AG09309 (cell line): ENCODE measurements around the gene MTA3.
"Not testable (repeated sequence)": the region's sequence is repeated elsewhere in the genome, so short reads cannot be mapped to it uniquely, and the experiment has no call there.

Experiments used
- DNase-seq: peaks from one replicate; pipeline ENCODE4 v3.0.0-alpha.2; 2010; ENCODE audit warnings: low read depth
- H3K4me3 ChIP-seq: 2 replicates; pipeline ENCODE4 v1.5.1; 2011; ENCODE audit warnings: mild to moderate bottlenecking, low read depth, low read length, moderate library complexity; ENCODE audit not compliant: control insufficient read depth
- TF ChIP-seq, protein P1 (sequence below): IDR thresholded peaks from 2 replicates; pipeline ENCODE4 v1.5.1; 2011; ENCODE audit warnings: mild to moderate bottlenecking, low read depth, low read length, inconsistent platforms; ENCODE audit not compliant: insufficient read depth, control insufficient read depth; ENCODE audit errors: missing control alignments

Gene MTA3

DNA sequence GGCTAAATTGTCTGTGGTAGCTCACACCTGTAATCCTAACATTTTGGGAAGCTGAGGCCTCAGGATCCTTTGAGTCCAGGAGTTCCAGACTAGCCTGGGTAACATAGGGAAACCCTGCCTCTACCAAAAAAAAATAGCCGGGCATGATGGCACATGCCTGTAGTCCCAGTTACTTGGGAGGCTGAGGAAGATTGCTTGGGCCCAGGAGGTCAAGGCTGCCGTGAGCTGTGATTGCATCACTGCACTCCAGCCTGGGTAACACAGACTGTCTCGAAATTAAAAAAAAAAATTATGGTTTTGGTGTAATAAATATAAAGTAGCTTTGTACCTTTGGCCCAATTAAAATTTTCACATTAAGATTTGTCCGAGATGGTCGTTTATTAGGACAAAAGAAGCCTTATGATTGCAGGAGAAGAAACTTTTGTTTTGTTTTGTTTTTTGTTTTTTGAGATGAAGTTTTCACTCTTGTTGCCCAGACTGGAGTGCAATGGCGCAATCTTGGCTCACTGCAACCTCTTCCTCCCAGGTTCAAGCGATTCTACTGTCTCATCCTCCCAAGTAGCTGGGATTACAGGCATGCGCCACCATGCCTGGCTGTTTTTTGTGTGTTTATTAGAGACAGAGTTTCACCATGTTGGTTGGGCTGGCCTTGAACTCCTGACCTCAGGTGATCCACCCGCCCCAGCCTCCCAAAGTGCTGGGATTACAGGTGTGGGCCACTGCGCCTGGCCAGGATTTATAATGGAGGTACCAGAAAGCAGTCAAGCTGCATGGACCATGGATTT, 4.1 kb downstream of the MTA3 start:
- H3K4me3 ChIP-seq = no peak overlapping the region
- TF ChIP-seq, protein P1, sequence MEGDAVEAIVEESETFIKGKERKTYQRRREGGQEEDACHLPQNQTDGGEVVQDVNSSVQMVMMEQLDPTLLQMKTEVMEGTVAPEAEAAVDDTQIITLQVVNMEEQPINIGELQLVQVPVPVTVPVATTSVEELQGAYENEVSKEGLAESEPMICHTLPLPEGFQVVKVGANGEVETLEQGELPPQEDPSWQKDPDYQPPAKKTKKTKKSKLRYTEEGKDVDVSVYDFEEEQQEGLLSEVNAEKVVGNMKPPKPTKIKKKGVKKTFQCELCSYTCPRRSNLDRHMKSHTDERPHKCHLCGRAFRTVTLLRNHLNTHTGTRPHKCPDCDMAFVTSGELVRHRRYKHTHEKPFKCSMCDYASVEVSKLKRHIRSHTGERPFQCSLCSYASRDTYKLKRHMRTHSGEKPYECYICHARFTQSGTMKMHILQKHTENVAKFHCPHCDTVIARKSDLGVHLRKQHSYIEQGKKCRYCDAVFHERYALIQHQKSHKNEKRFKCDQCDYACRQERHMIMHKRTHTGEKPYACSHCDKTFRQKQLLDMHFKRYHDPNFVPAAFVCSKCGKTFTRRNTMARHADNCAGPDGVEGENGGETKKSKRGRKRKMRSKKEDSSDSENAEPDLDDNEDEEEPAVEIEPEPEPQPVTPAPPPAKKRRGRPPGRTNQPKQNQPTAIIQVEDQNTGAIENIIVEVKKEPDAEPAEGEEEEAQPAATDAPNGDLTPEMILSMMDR = no peak
- DNase-seq = no peak

DNA sequence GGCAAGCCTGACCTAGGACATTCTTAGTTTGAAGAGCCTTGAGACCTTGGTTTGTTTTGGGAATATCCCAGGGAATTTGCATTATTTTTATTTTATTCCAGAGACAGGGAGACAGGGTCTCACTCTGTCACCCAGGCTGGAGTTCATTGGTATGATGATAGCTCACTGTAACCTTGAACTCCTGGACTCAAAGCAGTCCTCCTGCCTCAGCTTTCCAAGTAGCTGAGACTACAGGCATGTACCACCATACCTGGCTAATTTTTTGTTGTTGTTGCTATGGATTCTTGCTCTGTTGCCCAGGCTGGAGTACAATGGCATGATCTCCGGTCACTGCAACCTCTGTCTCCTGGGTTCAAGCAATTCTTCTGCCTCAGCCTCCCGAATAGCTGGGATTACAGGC, 4.8 kb downstream of the MTA3 start:
- H3K4me3 ChIP-seq = no peak overlapping the region
- no peak for DNase-seq
- TF ChIP-seq, protein P1 = no peak

DNA sequence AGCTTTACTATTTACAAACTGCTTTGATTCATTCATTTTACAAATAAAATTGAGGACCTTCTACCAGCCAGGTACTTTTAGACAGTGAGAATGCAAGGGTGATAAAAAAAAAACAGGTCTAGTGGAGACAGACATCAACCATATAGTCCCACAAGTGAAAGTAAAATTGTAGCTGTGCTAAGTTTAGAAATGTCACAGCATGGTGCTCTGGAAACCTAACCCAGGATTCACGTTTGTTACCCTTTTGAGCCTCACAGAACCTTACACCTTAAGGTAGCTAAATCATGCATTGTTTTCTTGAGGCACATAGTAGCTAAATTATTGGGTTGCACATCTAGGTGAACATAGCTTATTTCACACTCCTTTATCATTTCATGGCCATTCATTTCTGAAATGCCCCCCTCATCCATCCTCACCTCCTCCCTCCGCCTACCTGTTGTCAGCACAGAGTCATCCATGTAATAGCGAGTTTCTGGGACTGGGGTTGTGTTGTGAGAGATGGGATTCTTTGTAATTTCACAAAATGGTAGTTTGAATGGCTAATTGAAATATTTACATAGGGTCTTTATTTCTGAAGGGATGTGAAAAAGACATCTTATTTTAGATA, 7.1 kb downstream of the MTA3 start:
- TF ChIP-seq, protein P1 = no peak
- DNase-seq = no peak

DNA sequence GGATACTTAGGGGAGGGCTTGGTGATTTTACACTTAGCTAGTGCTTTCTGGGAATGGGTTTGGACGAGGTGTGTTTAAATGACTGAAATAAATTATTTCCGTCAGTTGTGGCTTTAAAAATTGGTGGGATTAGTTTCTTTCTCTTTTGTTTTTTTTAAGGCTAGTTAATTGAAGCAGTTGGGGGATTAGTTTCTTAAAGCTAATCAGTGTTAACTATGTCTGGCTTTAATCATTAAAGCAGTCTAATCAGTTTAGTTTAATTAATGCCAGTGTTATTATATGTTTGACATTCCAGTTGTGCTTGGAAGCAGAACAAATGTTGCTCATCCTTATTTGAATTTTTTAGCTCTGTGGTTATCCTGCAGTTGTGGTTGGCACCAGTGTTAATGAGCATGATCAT, 10.2 kb downstream of the MTA3 start:
- TF ChIP-seq, protein P1 = no peak
- H3K4me3 ChIP-seq = no peak overlapping the region
- no peak for DNase-seq

More for the DNA sequence above, 7.1 kb downstream of the MTA3 start:
- no peak overlapping the region for H3K4me3 ChIP-seq

DNA sequence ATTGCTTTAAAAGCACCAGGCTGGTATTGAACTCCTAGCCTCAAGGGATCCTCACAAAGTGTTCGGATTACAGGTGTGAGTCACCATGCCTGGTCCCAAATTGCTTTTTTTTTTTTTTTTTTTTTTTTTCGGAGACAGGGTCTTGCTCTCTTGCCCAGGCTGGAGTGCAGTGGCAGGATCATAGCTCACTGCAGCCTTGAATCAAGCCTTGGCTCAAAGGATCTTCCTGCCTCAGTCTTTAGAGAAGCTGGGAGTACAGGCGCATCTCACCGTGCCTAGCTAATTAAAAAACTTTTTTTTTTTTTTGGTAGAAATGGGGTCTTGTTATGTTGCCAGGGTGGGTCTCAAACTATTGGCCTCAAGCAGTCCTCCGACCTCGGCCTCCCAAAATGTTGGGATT, 12.8 kb downstream of the MTA3 start:
- TF ChIP-seq, protein P1 = no peak
- no peak for DNase-seq
- H3K4me3 ChIP-seq = no peak overlapping the region

DNA sequence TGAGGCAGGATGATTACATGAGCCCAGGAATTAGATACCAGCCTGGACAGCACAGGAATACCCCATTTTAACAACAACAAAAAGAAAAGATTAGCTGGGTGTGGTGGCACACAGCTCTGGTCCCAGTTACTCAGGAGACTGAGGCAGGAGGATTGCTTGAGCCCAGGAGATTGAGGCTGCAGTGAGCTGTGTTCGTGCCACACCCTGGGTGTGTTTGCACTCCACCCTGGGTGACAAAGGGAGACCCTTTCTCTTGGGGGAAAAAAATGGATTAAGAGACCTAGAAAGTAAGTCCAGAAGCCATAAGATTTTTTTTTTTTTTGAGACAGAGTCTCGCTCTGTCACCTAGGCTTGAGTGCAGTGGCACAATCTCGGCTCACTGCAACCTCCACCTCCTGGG, 16.2 kb downstream of the MTA3 start:
- not testable (repeated sequence) for H3K4me3 ChIP-seq, DNase-seq

DNA sequence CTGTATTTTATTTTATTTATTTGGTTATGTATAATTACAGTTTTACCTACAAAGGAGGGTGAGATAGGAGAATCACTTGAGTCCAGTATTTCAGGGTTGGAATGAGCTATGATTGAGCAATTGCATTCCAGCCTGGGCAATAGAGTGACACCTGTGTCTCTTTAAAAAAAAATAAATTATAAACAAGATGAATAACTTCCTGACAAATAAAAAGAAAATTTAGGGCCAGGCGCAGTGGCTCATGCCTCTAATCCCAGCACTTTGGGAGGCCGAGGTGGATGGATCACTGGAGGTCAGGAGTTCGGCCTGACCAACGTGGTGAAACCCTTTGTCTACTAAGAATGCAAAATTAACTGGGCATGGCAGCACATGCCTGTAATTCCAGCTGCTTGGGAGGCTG, 17.3 kb downstream of the MTA3 start:
- no peak overlapping the region for H3K4me3 ChIP-seq
- DNase-seq = no peak
- TF ChIP-seq, protein P1 = no peak
